ENCODE data around the gene GPN3. TPM values are rescaled to one million over a fixed set of nuclear protein-coding genes. Genes with fewer than 3 reads are reported as not detected.
A peak's percentile ranks its signal among the peaks of the same experiment; 100 is the strongest.

Gene GPN3
- total and polyA plus RNA-seq, 2 experiments from 2014 or later, result 18.4 to 43.5 TPM

DNA sequence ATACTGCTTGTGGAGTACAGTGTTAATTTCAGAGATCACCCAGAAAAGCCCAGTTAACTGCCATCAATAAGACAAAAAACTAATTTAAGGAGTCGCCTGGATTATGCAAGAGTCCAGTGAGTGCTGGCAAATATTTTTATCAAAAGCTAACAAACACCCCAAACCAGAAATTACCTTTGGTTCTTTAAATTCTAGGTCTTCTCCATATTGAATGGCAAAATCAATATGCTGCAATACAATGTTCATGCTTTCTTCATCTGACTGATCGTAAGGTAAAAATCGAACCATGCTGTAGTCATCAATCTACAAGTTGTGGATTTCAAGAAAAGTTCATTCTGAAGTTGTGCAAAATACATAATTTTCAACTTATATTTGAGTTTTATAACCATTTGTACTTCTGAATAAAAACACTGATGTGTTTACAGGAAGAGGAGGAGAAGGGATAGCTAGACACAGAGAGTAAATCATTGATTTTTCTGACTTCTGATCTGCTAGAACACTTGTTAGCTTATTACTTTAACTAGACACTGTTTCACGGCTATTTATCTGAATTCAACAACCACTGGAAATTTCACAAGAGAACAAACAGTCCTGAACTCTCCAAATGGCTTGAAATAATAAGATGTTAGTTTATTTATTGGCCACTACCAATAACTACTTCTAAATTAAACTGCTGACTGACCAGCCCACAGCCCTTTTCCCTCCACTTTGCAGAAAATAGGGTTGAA, 14.3 kb downstream of the GPN3 start:
- Histone ChIP-seq H3K27me3 (replicated peaks; ENCODE audit: insufficient read depth) (no peaks in the 10 kb centered on the region), H3K4me2 (ENCODE audit: unreplicated experiment) (no peak overlapping the region), H3K4me1 (ENCODE audit: insufficient read depth) (no peaks in the 10 kb centered on the region), H2AFZ (no peak overlapping the region), H3K9me2 (ENCODE audit: insufficient read depth) (no peaks in the 10 kb centered on the region), H3K4me3 (no peak overlapping the region), H4K20me1 (ENCODE audit: insufficient read depth) (no peaks in the 10 kb centered on the region), H3F3A (ENCODE audit: insufficient read depth) (0 out of 2 replicates have a peak, but pooled peaks cover 5% of the 10 kb centered on the region), H3K79me2 (ENCODE audit: insufficient read depth) (peaks cover 14% of the 10 kb centered on the region), H3K9me3 (ENCODE audit: low read depth) (no peaks in the 10 kb centered on the region), H3K36me3 (ENCODE audit: low read depth) (peaks cover 3% of the 10 kb centered on the region; the same call in 1 of the 2 replicates), H3K9ac (no peak overlapping the region), H3K27ac (no peak overlapping the region)
- in situ Hi-C loops (cut with MboI), result no loop called here
- DNase-seq, result no peak
- TF ChIP-seq EZH2 (IDR thresholded peaks at IDR 0.05; ENCODE audit: insufficient read depth, poor library complexity, severe bottlenecking), result no peak
- no peak for TF ChIP-seq EZH2phosphoT487 (IDR thresholded peaks at IDR 0.05; ENCODE audit: insufficient read depth, low read depth)
- WGBS, 2 experiments (ENCODE audit: low coverage in 1 of 2, low lambda C conversion rate in 2 of 2, missing lambda C conversion rate in 2 of 2), result 85 to 86% methylated on average over 4 of the region's 4 CpGs

DNA sequence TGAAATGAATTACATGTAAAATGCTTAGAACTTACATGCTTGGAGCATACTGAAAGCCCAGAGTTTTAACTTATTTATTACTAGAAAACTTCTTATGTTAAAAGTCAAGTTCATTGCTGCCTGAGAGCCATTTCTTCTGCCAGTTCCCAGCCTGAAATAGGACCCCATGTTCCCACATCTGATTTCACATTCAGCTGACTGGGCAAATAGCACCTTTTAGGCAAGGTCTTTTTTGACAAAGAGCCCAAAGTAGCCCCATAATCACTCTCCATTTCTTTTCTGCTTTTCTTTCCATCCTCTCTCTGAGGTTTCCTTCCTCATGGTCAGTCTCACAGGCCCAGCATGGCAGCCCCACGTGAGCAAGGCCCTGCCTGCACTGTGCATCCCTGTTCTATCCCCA, 16.8 kb downstream of the GPN3 start:
- Histone ChIP-seq H4K20me1 (ENCODE audit: insufficient read depth) (0 out of 2 replicates have a peak, but pooled peaks cover 8% of the 10 kb centered on the region), H3K4me3 (no peak overlapping the region), H3K4me1 (ENCODE audit: insufficient read depth) (peaks cover 13% of the 10 kb centered on the region; the same call in 1 of the 2 replicates), H3K27ac (no peak overlapping the region), H3K9ac (no peak overlapping the region), H3F3A (ENCODE audit: insufficient read depth) (0 out of 2 replicates have a peak, but pooled peaks cover 10% of the 10 kb centered on the region), H3K27me3 (replicated peaks; ENCODE audit: insufficient read depth) (no peaks in the 10 kb centered on the region), H3K9me3 (ENCODE audit: low read depth) (no peaks in the 10 kb centered on the region), H3K4me2 (ENCODE audit: unreplicated experiment) (no peak overlapping the region), H3K9me2 (ENCODE audit: insufficient read depth) (no peaks in the 10 kb centered on the region), H3K36me3 (ENCODE audit: low read depth) (peaks cover 6% of the 10 kb centered on the region; the same call in 1 of the 2 replicates), H3K79me2 (ENCODE audit: insufficient read depth) (peaks cover 39% of the 10 kb centered on the region), H2AFZ (peak overlapping the region; percentile 96; the same call in 1 of the 2 replicates)
- no peak for DNase-seq
- TF ChIP-seq EZH2phosphoT487 (IDR thresholded peaks at IDR 0.05; ENCODE audit: insufficient read depth, low read depth) (no peak), EZH2 (IDR thresholded peaks at IDR 0.05; ENCODE audit: insufficient read depth, poor library complexity, severe bottlenecking) (no peak)
- in situ Hi-C loops (cut with MboI), result no loop called here
- WGBS, 2 experiments (ENCODE audit: low coverage in 1 of 2, low lambda C conversion rate in 2 of 2, missing lambda C conversion rate in 2 of 2), result 80 to 91% methylated on average over 1 of the region's 1 CpG

DNA sequence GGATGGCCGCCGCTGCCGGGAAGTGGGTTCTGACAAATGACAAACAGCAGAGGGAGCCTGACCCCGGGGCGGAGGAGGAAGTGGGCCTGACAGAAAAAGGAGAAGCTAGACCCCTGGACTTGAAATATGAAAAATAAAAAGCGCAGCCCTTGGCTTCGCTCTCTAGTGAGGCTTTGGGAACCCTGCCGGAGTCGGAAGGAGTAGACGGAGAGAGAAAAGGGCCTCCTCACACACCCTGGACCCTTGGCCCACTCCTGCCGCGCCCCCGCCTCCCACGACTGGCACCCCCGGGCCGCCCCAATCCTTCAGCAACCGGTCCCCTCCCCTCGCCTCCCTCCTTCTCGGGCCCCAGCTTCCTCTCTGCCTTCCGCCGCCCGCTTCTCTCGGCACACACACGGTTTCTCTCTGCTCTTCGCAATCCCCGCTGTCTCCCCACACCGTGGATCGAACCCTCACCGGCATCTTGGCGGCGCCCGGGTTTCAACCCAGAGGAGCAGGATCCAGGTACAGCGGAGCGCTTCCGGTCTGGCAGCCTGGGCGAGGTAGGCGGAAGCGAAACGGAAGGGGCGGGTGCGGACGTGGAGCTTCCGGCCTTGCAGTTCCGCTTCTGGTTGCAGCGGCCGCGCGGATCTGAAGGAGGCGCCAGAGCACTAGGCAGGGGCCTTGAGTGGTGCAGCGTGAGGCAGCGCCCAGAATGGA, 18.1 kb downstream of the GPN3 start, which contains the start of gene ARPC3:
Gene ARPC3 (minus strand): TSS at position 539 of the 699 bp plus-strand sequence. CDS start 77 bp downstream, at position 462.
- Histone ChIP-seq H3K27ac (peak within 1 kb of the TSS; percentile 92), H2AFZ (peak within 1 kb of the TSS; percentile 96), H3K36me3 (ENCODE audit: low read depth) (peaks cover 14% of the 10 kb centered on the region), H3K9me3 (ENCODE audit: low read depth) (no peaks in the 10 kb centered on the region), H3K9ac (peak within 1 kb of the TSS; percentile 99), H3F3A (ENCODE audit: insufficient read depth) (0 out of 2 replicates have a peak, but pooled peaks cover 10% of the 10 kb centered on the region), H3K9me2 (ENCODE audit: insufficient read depth) (no peaks in the 10 kb centered on the region), H3K4me2 (ENCODE audit: unreplicated experiment) (peak within 1 kb of the TSS; percentile 90), H3K4me3 (peak within 1 kb of the TSS; percentile 97), H3K4me1 (ENCODE audit: insufficient read depth) (peaks cover 13% of the 10 kb centered on the region; the same call in 1 of the 2 replicates), H3K27me3 (replicated peaks; ENCODE audit: insufficient read depth) (no peaks in the 10 kb centered on the region), H3K79me2 (ENCODE audit: insufficient read depth) (peaks cover 52% of the 10 kb centered on the region), H4K20me1 (ENCODE audit: insufficient read depth) (0 out of 2 replicates have a peak, but pooled peaks cover 8% of the 10 kb centered on the region)
- DNase-seq, result peak; percentile 99
- in situ Hi-C loops (cut with MboI), result no loop called here
- TF ChIP-seq EZH2 (IDR thresholded peaks at IDR 0.05; ENCODE audit: insufficient read depth, poor library complexity, severe bottlenecking), result no peak
- TF ChIP-seq EZH2phosphoT487 (IDR thresholded peaks at IDR 0.05; ENCODE audit: insufficient read depth, low read depth), result no peak
- 1 to 2% methylated on average over 36 to 51 of the region's 51 CpGs for WGBS, 2 experiments (ENCODE audit: low coverage in 1 of 2, low lambda C conversion rate in 2 of 2, missing lambda C conversion rate in 2 of 2)

DNA sequence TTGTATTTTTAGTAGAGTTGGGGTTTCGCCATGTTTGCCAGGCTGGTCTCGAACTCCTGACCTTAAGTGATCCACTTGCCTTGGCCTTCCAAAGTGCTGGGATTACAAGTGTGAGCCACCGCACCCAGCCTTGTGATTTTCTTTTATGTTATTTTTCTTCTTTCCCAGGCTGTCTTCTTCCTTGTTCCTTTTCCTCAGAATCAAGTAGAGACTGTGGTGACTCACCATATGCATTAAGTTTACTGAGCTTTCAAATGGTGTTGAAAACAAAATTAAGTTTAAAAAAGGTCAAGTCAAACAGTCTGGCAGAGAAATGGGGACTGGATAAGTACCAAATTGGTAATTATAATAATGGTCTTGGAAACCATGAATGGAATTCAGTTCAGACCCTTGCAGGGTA, 23.6 kb downstream of the GPN3 start:
- H3K9me3 ChIP-seq (ENCODE audit: low read depth), result no peaks in the 10 kb centered on the region
- H3K9me2 ChIP-seq (ENCODE audit: insufficient read depth), result no peaks in the 10 kb centered on the region
- peaks cover 51% of the 10 kb centered on the region for H3K36me3 ChIP-seq (ENCODE audit: low read depth)
- no peak for DNase-seq
- peaks cover 11% of the 10 kb centered on the region; the same call in 1 of the 2 replicates for H3F3A ChIP-seq (ENCODE audit: insufficient read depth)
- H4K20me1 ChIP-seq (ENCODE audit: insufficient read depth), result 0 out of 2 replicates have a peak, but pooled peaks cover 8% of the 10 kb centered on the region
- no peak overlapping the region for H3K27ac ChIP-seq
- no peak overlapping the region for H2AFZ ChIP-seq
- in situ Hi-C loops (cut with MboI), result no loop called here
- WGBS, 2 experiments (ENCODE audit: low coverage in 1 of 2, low lambda C conversion rate in 2 of 2, missing lambda C conversion rate in 2 of 2), result 96 to 98% methylated on average over 3 of the region's 3 CpGs
- H3K4me1 ChIP-seq (ENCODE audit: insufficient read depth), result peaks cover 13% of the 10 kb centered on the region; the same call in 1 of the 2 replicates
- no peak for TF ChIP-seq EZH2phosphoT487 (IDR thresholded peaks at IDR 0.05; ENCODE audit: insufficient read depth, low read depth)
- TF ChIP-seq EZH2 (IDR thresholded peaks at IDR 0.05; ENCODE audit: insufficient read depth, poor library complexity, severe bottlenecking), result no peak
- no peak overlapping the region for H3K9ac ChIP-seq
- peaks cover 100% of the 10 kb centered on the region for H3K79me2 ChIP-seq (ENCODE audit: insufficient read depth)
- no peak overlapping the region for H3K4me3 ChIP-seq
- H3K4me2 ChIP-seq (ENCODE audit: unreplicated experiment), result no peak overlapping the region
- no peaks in the 10 kb centered on the region for H3K27me3 ChIP-seq (replicated peaks; ENCODE audit: insufficient read depth)

Measured in GM23248 (cell line).